ENCODE results near the gene UBE2S. TPM values are rescaled to one million over a fixed set of nuclear protein-coding genes. Genes with fewer than 3 reads are reported as not detected.
A peak's percentile ranks its signal among the peaks of the same experiment; 100 is the strongest.

UBE2S gene
- total RNA-seq, 3 donors from 2014 or later, result 7.2 to 9.0 (median 8.9) TPM

DNA sequence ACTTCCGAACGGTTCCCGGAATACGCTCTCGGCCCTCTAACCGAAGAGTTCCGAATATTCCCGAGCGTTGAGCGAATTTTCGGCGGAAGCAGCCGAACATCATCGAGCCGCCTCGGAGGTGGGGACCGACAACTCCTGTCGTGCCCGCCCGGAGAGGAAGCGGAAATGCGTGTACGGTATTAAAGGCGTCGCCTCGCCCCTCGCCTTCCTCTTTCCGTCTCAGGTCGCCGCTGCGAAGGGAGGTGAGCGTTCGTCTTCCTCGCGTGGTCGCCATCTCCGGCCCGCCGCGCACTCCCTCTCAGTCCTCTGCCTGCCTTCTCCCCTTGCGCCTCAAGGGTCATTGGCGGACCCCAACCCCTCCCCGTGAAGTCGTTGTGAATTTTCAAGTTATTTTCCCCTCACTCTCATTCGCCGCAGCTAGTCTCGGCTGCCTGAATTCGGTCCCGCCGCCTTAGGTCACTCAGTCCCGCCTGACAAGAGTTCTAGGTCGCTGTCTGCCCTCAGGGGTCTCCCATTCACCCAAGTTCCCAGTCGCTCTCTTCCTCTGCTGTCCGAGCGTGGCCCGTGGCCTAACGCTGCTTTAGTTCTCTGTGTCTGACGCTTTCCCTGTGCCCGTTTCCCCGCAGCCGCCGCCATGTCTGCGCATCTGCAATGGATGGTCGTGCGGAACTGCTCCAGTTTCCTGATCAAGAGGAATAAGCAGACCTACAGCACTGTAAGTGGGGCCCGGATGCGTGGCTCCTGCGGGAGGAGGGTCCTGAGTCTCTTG, 21.7 kb downstream of the UBE2S start, which contains the start of gene RPL28:
TSS of gene RPL28 (plus strand) at position 209 of the 769 bp plus-strand sequence. CDS start at position 635, 426 bp downstream.
- peak within 1 kb of the TSS; percentile 77 to 89 (median 85) for H3K4me3 ChIP-seq
- H3K4me1 ChIP-seq, result peaks cover 18 to 25% of the 10 kb centered on the region in 2 donors
- H3K9me3 ChIP-seq, result no peaks in the 10 kb centered on the region
- TF ChIP-seq CTCF (IDR thresholded peaks at IDR 0.05) (no peak), POLR2AphosphoS5 (IDR thresholded peaks at IDR 0.05) (peak; percentile 99 to 100 (median 100)), POLR2A (IDR thresholded peaks at IDR 0.05) (peak; percentile 96)
- no peaks in the 10 kb centered on the region for H3K27me3 ChIP-seq
- no peaks in the 10 kb centered on the region for H3K36me3 ChIP-seq
- intact Hi-C loops (cut with DNase I; ENCODE audit: low total_unique reads), result no loop called here
- peak; percentile 98 to 99 for DNase-seq (ENCODE audit: low spot score in 2 of 2)
- H3K27ac ChIP-seq, result peak within 1 kb of the TSS; percentile 91 to 96

- DNase-seq (ENCODE audit: low spot score in 2 of 2), result peak; percentile 95 to 97
- Histone ChIP-seq H3K4me3 (peak overlapping the region; percentile 77 to 89 (median 85)), H3K27me3 (no peaks in the 10 kb centered on the region), H3K36me3 (no peaks in the 10 kb centered on the region), H3K9me3 (no peaks in the 10 kb centered on the region), H3K27ac (peak overlapping the region; percentile 91 to 96), H3K4me1 (peaks cover 18 to 25% of the 10 kb centered on the region in 2 donors)
- TF ChIP-seq POLR2A (IDR thresholded peaks at IDR 0.05) (no peak), CTCF (IDR thresholded peaks at IDR 0.05) (no peak), POLR2AphosphoS5 (IDR thresholded peaks at IDR 0.05) (no peak)
- intact Hi-C loops (cut with DNase I; ENCODE audit: low total_unique reads), result loop anchor here (5.0 kb wide), 1 partner anchor 868 kb away; no protein-coding TSS in a partner anchor
Measured at GRCh38 chr19:55384920-55385723, 22.5 kb downstream of the UBE2S start.

DNA sequence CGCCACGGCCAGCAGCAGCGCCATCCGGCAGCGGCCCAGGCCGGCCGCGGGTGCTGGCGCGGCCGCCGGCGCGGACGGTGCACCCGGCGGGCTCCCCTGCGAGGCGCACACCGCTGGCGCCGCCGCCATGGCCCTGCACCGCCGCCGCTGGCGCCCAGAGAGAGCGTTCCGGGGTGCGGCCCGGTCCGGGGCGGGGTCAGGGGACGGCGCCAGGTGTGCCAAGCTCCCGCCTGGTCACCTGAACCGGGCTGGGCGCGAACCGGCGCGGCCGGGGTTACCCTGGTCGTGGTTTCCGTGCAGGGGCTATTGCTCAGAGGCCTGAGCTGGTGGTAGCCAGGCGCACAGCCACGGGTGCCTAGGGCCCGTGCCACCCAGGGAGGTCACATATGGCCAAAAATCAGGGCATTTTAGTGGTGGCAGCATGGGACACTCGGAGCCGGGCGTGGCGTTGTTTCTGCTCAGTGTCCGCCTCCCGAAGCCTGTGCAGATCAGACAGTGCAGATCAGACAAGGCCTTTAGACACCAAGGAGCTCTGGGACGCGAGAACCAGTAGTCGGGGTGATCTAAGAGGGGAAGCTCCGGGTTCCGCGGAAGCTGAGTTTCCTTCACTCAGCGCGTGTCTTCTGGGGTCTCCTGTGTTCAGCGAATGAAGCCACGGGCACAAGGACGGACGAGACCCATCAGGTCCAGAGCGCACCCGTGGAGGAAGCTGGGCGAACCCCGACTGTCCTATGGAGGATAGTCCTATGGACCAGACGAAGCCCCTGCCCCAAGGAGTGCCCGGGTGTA, 23.3 kb downstream of the UBE2S start, which contains the start of gene TMEM238:
TSS of gene TMEM238 (minus strand) at position 162 of the 789 bp plus-strand sequence. CDS start at position 129, 33 bp downstream.
- H3K4me3 ChIP-seq, result peak within 1 kb of the TSS; percentile 77 to 89 (median 85)
- H3K36me3 ChIP-seq, result no peaks in the 10 kb centered on the region
- H3K27me3 ChIP-seq, result no peaks in the 10 kb centered on the region
- H3K27ac ChIP-seq, result peak within 1 kb of the TSS; percentile 91 to 96
- H3K4me1 ChIP-seq, result peaks cover 18 to 25% of the 10 kb centered on the region in 2 donors
- peak in 1 of 2 donors; percentile 38 for DNase-seq (ENCODE audit: low spot score in 2 of 2)
- intact Hi-C loops (cut with DNase I; ENCODE audit: low total_unique reads), result loop anchor here (5.0 kb wide), 1 partner anchor 867 kb away; no protein-coding TSS in a partner anchor
- TF ChIP-seq POLR2A (IDR thresholded peaks at IDR 0.05) (no peak), CTCF (IDR thresholded peaks at IDR 0.05) (no peak), POLR2AphosphoS5 (IDR thresholded peaks at IDR 0.05) (no peak)
- no peaks in the 10 kb centered on the region for H3K9me3 ChIP-seq

DNA sequence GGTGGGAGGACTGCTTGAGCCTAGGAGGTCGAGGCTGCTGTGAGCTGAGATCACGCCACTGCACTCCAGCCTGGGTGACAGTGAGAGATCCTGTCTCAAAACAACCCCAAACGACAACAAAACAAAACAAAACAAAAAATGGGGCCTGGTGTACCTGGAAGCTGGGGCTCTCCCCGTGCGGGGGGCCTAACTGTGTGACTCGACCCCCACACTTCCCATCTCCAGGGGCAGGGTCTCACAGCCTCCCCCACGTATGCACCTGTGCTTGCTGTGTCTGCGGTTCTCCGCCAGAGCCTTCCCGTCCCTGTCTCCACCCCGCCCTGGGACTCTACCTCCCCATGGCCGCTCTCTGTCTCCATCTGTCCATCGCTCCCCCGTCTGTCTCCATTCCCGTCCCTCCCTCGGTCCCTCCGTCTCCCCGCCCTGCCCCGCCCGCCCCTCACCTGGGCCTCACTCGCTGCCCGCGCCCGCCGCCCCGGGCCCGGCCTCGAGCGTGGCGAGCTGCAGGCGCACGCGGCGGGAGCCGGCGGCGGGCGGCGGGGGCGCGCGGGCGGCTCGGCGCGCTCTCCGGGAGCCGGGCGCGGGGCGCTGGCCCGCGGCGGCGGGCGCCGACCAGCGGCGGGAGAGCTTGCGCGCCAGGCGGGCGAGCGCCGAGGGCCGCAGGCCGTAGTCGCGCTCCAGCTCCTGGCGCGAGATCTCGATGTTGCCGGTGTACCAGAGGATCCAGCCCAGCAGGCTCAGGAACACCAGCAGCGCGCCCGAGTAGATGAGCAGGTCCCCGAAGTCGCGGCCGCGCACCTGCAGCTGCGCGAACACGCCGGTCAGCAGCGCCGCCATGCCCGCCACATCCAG, 24.1 kb downstream of the UBE2S start:
- peaks cover 17 to 23% of the 10 kb centered on the region in 2 donors for H3K4me1 ChIP-seq
- H3K4me3 ChIP-seq, result peak overlapping the region; percentile 77 to 89 (median 85)
- H3K9me3 ChIP-seq, result no peaks in the 10 kb centered on the region
- intact Hi-C loops (cut with DNase I; ENCODE audit: low total_unique reads), result loop anchor here (5.0 kb wide), 1 partner anchor 866 kb away; no protein-coding TSS in a partner anchor
- no peaks in the 10 kb centered on the region for H3K36me3 ChIP-seq
- peak in 1 of 2 donors; percentile 37 for DNase-seq (ENCODE audit: low spot score in 2 of 2)
- TF ChIP-seq POLR2AphosphoS5 (IDR thresholded peaks at IDR 0.05) (no peak), CTCF (IDR thresholded peaks at IDR 0.05) (peak in 1 of 3 donors; percentile 23)
- H3K27ac ChIP-seq, result peak overlapping the region; percentile 91 to 96
- no peaks in the 10 kb centered on the region for H3K27me3 ChIP-seq

All from breast epithelium (tissue), 4 donors.